Erythroblast (primary cell): ENCODE measurements around the gene PLA2R1.

Experiments used
- GATA1 ChIP-seq: IDR thresholded peaks from 2 replicates; pipeline ENCODE4 v1.6.1; 2011; ENCODE audit warnings: low read depth, mild to moderate bottlenecking, control low read depth, low read length, moderate library complexity
- POLR2A ChIP-seq: IDR thresholded peaks from 2 replicates; pipeline ENCODE4 v1.6.1; 2011; ENCODE audit warnings: mild to moderate bottlenecking, low read length

DNA sequence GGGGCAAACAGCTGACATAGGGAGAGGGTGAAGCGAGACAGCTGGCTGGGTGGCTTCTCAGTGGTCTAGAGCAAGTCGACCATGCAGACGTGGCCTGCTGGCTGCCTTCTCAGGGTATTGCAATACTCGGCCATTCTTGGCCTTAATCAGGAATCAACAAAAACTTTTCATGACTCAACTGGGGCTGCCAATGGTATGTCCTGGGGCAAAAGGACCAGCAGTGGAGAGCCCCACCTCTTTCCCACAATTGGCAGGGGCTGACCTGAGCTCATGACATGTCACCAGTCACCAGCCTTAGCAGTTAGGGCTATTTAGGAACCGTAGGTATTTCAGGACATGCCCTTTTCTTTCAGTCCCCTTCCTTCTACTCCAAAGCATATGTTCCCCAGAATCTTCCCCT is 19.1 kb downstream of the PLA2R1 start:
- no peak for TF ChIP-seq POLR2A
- TF ChIP-seq GATA1, result no peak
